Metanephros (tissue), 2 donors: ENCODE measurements around the gene MAVS. TPM values are rescaled to one million over a fixed set of nuclear protein-coding genes. Genes with fewer than 3 reads are reported as not detected.
A peak's percentile ranks its signal among the peaks of the same experiment; 100 is the strongest.

Source experiments
- small RNA-seq: library from RNA; depleted of rRNA; stranded (forward); fragments of <200 nt; gene quantifications from one replicate; pipeline ENCODE3, GENCODE V24; 2014; ENCODE audit warnings: low replicate concordance
- total RNA-seq: library from RNA; depleted of rRNA; stranded (reverse); fragments of >200 nt; gene quantifications from one replicate; pipeline ENCODE4 v1.2.3, GENCODE V29; 2014

MAVS gene
- 26.6 TPM for total RNA-seq

DNA sequence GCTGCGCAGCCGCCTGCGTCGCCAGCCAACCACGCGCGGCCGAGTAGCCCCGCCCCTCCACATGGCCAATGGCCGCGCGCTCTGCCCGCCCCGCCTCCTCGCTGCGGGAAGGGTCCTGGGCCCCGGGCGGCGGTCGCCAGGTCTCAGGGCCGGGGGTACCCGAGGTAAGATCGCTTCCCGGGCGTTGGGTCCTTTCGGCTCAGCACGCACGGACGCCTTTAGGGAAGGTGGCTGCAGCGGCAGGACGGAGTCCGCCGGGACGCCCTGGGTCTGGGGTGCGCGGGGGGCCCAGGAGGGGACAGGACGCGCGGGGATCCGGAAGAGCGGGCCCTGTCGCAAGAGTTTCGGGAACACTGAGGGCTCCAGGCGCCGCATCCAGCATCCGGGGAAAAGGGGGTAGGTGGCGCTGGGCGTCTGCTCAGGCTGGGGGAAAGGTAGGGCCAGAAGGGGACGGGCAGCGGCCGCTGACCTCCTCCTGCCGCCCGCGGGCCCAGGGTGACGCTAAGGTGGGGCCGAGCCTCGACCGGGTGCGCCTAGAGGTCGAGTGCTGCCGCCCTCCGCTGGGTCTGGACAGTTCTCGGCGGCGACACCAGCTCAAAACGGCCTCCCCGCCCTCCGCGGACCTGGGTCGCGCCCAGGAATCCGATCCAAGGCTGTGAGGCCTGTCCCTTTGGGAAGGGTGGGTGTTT, at the start of gene MAVS:
TSS of gene MAVS (plus strand) at position 95 of the 689 bp plus-strand sequence. CDS start 7,791 bp downstream, outside the sequence.

DNA sequence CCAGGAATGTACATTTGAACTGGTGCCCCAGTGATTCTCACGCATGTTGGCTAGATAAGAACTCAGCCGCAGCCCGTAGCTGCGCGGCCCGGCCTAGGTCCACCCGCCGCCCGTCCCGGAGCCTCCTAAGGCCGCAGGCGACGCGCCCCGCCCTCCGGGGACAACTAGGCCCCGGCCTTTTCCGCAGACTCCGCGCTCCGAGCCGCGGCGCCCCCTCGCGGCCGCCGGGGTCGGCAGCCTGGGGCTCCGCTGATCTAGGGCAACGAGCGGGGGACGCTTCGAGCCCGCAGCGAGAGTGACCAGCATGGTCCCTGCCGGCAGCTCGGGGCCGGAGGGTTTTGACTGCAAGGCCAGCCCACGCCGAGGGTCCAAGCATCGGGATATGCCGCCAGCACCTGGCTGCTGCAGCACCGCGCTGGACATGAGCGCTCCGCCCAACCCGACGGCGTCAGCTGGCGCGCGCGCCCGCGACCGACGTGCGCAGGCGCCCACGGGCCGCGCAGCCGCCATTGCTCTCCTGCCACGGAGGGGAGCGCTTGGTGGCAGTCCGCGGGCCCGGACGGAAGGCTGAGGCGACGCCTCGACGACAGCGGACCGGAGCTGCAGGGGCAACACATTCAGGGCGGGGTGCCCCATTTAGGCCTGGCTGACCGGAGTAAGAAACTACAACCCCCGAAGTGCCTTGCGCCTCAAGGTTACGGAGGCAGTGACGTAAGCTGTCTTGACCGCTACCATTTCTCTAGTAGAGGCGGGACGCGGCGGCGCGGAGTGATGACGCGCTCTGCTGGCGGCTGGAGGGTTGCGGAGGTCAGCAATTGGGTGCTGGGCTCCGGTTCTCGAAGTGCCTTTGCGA, 26.4 kb upstream of the MAVS start, which contains the start of gene AP5S1:
TSS of gene AP5S1 (plus strand) at position 500 of the 853 bp plus-strand sequence. CDS start 1,571 bp downstream, outside the sequence.

DNA sequence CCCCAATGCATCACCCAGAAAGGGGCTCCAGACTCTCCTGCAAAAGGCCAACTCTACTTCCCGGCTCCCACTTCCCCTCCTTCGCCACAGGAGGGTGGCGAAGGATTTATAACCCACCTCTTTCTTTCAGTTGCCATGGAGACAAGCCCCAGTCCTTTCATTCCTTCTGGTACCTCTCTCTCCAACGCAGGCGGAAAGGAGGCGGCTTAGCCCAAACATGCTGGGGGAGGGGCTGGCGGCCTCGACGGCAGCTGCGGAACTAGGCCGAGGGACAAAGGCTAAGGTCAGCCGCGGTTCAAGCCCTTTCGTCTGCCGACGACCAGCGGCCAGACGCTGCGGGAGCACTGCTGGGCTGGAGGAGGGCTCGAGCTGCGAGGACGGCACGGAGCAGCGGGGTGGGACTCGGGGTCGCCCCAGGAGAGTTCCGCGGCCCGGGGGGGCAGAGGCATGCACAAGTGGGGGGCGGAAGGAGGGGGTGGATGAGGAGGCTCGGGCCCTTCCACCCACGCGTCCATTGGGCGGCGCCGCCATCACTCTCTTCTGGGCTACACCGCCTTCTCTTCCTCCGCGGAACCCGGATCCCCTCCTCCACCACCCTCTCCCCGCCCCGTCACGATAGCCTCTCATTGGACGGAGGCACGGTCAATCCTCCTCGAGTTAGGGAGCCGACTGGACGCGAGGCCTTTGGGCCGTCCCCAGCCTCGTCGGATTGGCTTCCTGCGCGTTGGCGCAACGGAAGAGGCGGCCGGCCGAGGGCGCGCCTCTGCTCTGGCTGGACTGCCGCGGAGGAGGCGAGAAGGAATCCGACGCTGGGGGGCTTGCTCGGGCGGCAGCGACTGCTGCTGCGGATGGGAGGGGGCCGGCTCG, 42.2 kb downstream of the MAVS start, which contains the start of gene PANK2:
TSS of gene PANK2 (plus strand) at position 766 of the 867 bp plus-strand sequence.

Small RNA genes within 50 kb of the gene (small RNA-seq; reads per million reads assigned to genes)
- 3.0 reads per million, percentile 91 among the genes with 10 or more reads in this experiment for gene MIR103A2

Other genes starting within 250 kb of the MAVS start
- not detected for gene GFRA4, start 183.4 kb upstream of the MAVS start, total RNA-seq
- gene ADAM33, start 164.8 kb upstream of the MAVS start, total RNA-seq: 24.6 TPM
- gene SIGLEC1, start 134.2 kb upstream of the MAVS start, total RNA-seq: 4.4 TPM
- 25.5 TPM for gene HSPA12B, start 114.1 kb upstream of the MAVS start, total RNA-seq
- gene ADISSP, start 79.1 kb upstream of the MAVS start, total RNA-seq: 23.7 TPM
- 1.9 TPM for gene SPEF1, start 65.4 kb upstream of the MAVS start, total RNA-seq
- gene CENPB, start 60.1 kb upstream of the MAVS start, total RNA-seq: 50.0 TPM
- 27.9 TPM for gene CDC25B, start 50.5 kb upstream of the MAVS start, total RNA-seq
- 19.1 TPM for gene AP5S1, start 26.3 kb upstream of the MAVS start, total RNA-seq
- gene PANK2, start 42.6 kb downstream of the MAVS start, total RNA-seq: 42.0 TPM
- 14.0 TPM for gene RNF24, start 168.7 kb downstream of the MAVS start, total RNA-seq